Uterus (tissue), 4 donors: ENCODE results near the gene EIF3A. TPM values are rescaled to one million over a fixed set of nuclear protein-coding genes. Genes with fewer than 3 reads are reported as not detected.
"Not testable (repeated sequence)": the region's sequence is repeated elsewhere in the genome, so short reads cannot be mapped to it uniquely, and the experiment has no call there.

Experiments
- DNase-seq, 2 donors: peaks; one replicate each; pipeline ENCODE4 v3.0.0-alpha.2; 2019 to 2020
- H3K27ac ChIP-seq, 2 donors: fragments of 200-600 bp; sonication (generic); 1 replicate in 1 of 2; 2 replicates in 1 of 2; pipeline ENCODE4 v1.5.1; 2016 to 2018
- H3K27me3 ChIP-seq, 2 donors: fragments of 200-600 bp; sonication (generic); one replicate each; pipeline ENCODE4 v1.5.1; 2018 to 2019; ENCODE audit warnings: control low read depth in 1 of 2
- H3K36me3 ChIP-seq, 2 donors: fragments of 200-600 bp; sonication (generic); one replicate each; pipeline ENCODE4 v1.5.1; 2019; ENCODE audit warnings: control low read depth in 1 of 2
- H3K4me1 ChIP-seq, 2 donors: fragments of 200-600 bp; sonication (generic); one replicate each; pipeline ENCODE4 v1.5.1; 2018 to 2019; ENCODE audit warnings: control low read depth in 1 of 2
- H3K4me3 ChIP-seq, 2 donors: fragments of 200-600 bp; sonication (generic); 1 replicate in 1 of 2; 2 replicates in 1 of 2; pipeline ENCODE4 v1.5.1; 2018 to 2019; ENCODE audit warnings: mild to moderate bottlenecking in 1 of 2
- H3K9me3 ChIP-seq, 2 donors: fragments of 200-600 bp; sonication (generic); one replicate each; pipeline ENCODE4 v1.5.1; 2019; ENCODE audit warnings: control low read depth in 1 of 2
- POLR2A ChIP-seq, 2 donors: fragments of 450-650 bp; IDR thresholded peaks; one replicate each; pipeline ENCODE4 v1.6.1; 2016; ENCODE audit warnings: antibody characterized with exemption in 2 of 2, mild to moderate bottlenecking in 1 of 2, moderate library complexity in 1 of 2
- intact Hi-C: fragments of 100-400 bp; cut with DNase I; formaldehyde crosslinking; loops from one replicate; pipeline ENCODE4 v1.15.1; 2023; ENCODE audit warnings: low total_unique reads
- total RNA-seq, 4 donors: library from RNA; depleted of rRNA in 3 of 4; stranded (reverse); fragments of >200 nt in 3 of 4; gene quantifications; one replicate each; pipeline versions ENCODE4 v1.1.0 to v1.2.4, GENCODE V29; 2014 to 2023
- TF ChIP-seq, protein P1 (sequence below), 4 experiments: fragments of 200-600 bp in 2 of 4; fragments of 450-650 bp in 2 of 4; sonication (generic) in 2 of 4; IDR thresholded peaks; one replicate each; pipeline ENCODE4 v1.5.1; 2016 to 2019; ENCODE audit warnings: antibody characterized with exemption in 4 of 4, mild to moderate bottlenecking in 2 of 4, moderate library complexity in 1 of 4
- donor health status: DM: yes; HTN: yes; CAD: no.

EIF3A gene
- total RNA-seq, 4 donors from 2014 or later = 54.3 to 144 (median 89.2) TPM

DNA sequence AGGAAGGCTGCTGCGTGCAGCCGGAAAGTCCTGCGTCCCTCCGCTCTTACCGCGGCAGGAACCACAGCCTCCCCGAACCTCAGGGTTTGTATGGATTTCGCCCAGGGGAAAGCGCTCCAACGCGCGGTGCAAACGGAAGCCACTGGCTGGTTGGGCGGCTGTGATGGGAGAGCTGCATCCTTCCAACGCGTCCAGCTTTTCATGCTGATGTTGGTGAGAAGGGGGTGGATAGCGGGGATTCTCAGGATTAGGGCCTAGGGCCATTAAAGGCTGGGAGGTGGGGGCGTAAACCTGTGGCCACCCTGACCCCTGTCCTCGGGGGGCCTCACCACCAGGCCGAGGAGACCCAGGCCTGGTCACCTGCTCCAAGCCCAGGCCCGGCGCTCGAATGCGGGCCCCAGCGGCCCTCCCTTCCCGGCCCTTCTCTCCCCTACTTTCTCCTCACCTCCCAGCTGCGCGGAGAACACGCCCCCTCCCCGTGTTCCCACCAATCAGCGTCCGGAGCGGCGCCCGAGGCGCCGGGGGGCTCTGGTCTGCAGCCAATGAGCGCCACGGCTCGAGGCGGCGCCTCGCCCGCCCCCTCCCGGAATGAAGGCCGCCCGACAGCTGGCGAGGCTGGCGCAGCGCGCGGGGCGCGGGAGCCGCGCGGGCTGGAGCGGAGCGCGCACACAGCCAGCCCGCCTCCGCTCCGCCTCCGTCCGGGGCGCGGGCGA, 51.6 kb downstream of the EIF3A start:
- DNase-seq = peak; percentile 84 to 87
- peak overlapping the region in 1 of 2 donors; percentile 56 for H3K27ac ChIP-seq
- intact Hi-C loops = no loop called here
- peak overlapping the region; percentile 36 to 61 for H3K4me3 ChIP-seq
- H3K36me3 ChIP-seq = no peaks in the 10 kb centered on the region
- no peaks in the 10 kb centered on the region for H3K27me3 ChIP-seq
- H3K4me1 ChIP-seq = peaks cover 0 to 7% of the 10 kb centered on the region in 2 donors
- TF ChIP-seq, protein P1, sequence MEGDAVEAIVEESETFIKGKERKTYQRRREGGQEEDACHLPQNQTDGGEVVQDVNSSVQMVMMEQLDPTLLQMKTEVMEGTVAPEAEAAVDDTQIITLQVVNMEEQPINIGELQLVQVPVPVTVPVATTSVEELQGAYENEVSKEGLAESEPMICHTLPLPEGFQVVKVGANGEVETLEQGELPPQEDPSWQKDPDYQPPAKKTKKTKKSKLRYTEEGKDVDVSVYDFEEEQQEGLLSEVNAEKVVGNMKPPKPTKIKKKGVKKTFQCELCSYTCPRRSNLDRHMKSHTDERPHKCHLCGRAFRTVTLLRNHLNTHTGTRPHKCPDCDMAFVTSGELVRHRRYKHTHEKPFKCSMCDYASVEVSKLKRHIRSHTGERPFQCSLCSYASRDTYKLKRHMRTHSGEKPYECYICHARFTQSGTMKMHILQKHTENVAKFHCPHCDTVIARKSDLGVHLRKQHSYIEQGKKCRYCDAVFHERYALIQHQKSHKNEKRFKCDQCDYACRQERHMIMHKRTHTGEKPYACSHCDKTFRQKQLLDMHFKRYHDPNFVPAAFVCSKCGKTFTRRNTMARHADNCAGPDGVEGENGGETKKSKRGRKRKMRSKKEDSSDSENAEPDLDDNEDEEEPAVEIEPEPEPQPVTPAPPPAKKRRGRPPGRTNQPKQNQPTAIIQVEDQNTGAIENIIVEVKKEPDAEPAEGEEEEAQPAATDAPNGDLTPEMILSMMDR (IDR thresholded peaks at IDR 0.05) = peak in 3 of 4 experiments; percentile 31 to 46 (median 33)
- TF ChIP-seq POLR2A (IDR thresholded peaks at IDR 0.05) = peak in 1 of 2 donors; percentile 6
- no peaks in the 10 kb centered on the region for H3K9me3 ChIP-seq

GRCh38 chr10:119028445-119028899, 52.1 kb downstream of the EIF3A start:
- H3K9me3 ChIP-seq, H3K27me3 ChIP-seq, H3K4me1 ChIP-seq, DNase-seq, intact Hi-C loops, H3K36me3 ChIP-seq: not testable (repeated sequence)
- Histone ChIP-seq H3K27ac (peak overlapping the region in 1 of 2 donors; percentile 56), H3K4me3 (peak overlapping the region in 1 of 2 donors; percentile 61)

DNA sequence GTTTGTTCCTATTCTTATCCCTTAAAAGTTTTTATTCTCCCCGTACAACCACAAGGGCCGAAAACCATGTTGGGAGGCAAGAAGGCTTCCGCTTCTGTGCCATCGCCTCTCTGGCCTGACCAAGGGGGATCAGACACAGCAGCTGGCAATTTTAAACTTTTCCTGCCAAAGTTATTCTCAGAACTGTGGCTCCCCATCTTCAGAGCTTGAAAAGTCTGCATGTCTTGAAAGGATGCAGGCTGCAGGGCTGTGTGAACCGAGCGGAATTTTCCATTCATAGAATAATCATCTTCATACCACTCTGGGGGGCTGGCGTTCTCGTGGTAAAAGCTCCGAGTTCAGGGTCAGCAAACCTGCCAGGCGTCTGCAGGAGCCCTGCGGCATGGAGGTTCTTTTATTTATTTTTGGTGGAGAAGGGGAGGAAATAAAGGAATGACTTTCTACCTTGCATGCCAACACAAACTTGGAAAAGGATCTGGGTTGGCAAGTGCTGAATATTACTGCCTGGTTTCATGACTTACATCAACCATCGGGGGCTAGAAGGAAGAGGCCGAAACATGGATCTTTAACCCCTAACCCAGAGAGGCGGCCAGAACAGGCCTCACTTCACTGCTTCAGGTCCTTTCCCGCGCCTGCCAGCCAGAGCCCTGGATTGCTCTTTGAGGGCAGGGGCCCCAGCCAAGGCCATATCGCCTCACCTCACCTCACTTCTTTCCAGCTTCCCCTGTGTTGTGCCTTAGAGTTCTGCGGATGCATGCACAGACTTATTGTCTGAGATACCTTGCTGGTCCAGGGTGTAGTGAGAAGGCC, 54.1 kb downstream of the EIF3A start:
- intact Hi-C loops = no loop called here
- H3K27ac ChIP-seq = no peak overlapping the region
- no peak for DNase-seq

DNA sequence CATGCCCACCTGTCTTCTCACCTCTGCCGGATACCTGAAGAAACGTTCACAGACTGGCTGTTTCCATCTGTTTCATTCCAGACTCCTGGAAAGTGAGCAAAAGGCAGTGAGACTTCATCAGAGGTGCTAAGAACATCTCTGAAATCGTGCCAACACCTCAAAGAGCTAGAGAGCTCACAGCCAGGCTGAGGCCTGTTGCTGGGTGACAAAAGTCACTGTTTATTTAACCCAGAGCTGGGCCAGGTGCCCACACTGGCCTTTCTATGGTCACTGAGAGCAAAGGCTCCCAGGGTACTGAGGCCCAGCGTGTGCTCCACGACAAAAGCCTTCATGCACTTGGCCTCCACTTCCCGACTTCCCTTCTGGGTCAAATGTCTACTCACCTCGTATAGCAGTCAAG, 54.8 kb downstream of the EIF3A start:
- no peak for DNase-seq
- intact Hi-C loops = no loop called here
- Histone ChIP-seq H3K4me1 (peaks cover 0 to 7% of the 10 kb centered on the region in 2 donors), H3K27ac (peak overlapping the region in 1 of 2 donors; percentile 35), H3K9me3 (no peaks in the 10 kb centered on the region), H3K4me3 (no peak overlapping the region), H3K27me3 (no peaks in the 10 kb centered on the region), H3K36me3 (no peaks in the 10 kb centered on the region)
- no peak for TF ChIP-seq POLR2A (IDR thresholded peaks at IDR 0.05)

More for the DNA sequence above, 54.1 kb downstream of the EIF3A start:
- TF ChIP-seq, protein P1 (IDR thresholded peaks at IDR 0.05) = no peak
- no peak for TF ChIP-seq POLR2A (IDR thresholded peaks at IDR 0.05)
- H3K4me1 ChIP-seq = peaks cover 0 to 7% of the 10 kb centered on the region in 2 donors
- H3K4me3 ChIP-seq = no peak overlapping the region
- no peaks in the 10 kb centered on the region for H3K27me3 ChIP-seq
- no peaks in the 10 kb centered on the region for H3K9me3 ChIP-seq
- H3K36me3 ChIP-seq = no peaks in the 10 kb centered on the region

DNA sequence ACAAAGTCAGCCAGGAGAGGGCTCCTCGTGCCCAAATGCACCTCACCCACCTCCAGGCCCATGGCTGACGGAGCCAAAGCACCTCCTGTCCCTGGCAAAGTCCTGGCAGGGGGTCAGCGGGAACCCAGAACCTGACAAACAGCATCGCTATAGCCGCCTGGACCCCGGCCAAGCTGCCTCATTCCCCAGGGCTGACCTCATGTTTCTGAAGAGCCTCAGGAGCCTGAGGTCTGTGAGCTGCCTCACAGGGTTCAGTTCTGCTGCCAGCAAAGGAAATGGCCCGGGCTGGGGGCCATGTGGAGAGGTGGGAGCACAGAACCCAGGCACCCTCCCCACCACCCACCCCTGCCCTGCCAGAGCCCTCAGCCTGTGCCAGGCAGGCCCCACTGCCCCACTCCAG, 55.3 kb downstream of the EIF3A start:
- TF ChIP-seq, protein P1 (IDR thresholded peaks at IDR 0.05) = no peak
- no peak for TF ChIP-seq POLR2A (IDR thresholded peaks at IDR 0.05)
- no peaks in the 10 kb centered on the region for H3K9me3 ChIP-seq
- intact Hi-C loops = no loop called here
- peak overlapping the region in 1 of 2 donors; percentile 35 for H3K27ac ChIP-seq
- H3K4me1 ChIP-seq = peaks cover 0 to 7% of the 10 kb centered on the region in 2 donors
- DNase-seq = peak; percentile 59 to 74
- H3K27me3 ChIP-seq = no peaks in the 10 kb centered on the region
- no peaks in the 10 kb centered on the region for H3K36me3 ChIP-seq
- H3K4me3 ChIP-seq = no peak overlapping the region

GRCh38 chr10:119024882-119025281, 55.7 kb downstream of the EIF3A start:
- peaks cover 0 to 7% of the 10 kb centered on the region in 2 donors for H3K4me1 ChIP-seq
- peak overlapping the region in 1 of 2 donors; percentile 35 for H3K27ac ChIP-seq
- H3K36me3 ChIP-seq = no peaks in the 10 kb centered on the region
- H3K4me3 ChIP-seq = no peak overlapping the region
- intact Hi-C loops = no loop called here
- no peaks in the 10 kb centered on the region for H3K27me3 ChIP-seq
- H3K9me3 ChIP-seq = no peaks in the 10 kb centered on the region
- no peak for DNase-seq
- TF ChIP-seq, protein P1 (IDR thresholded peaks at IDR 0.05) = no peak
- no peak for TF ChIP-seq POLR2A (IDR thresholded peaks at IDR 0.05)
